ENCODE results near the gene CBR4.
"Not testable (repeated sequence)": the region's sequence is repeated elsewhere in the genome, so short reads cannot be mapped to it uniquely, and the experiment has no call there.

Gene CBR4

DNA sequence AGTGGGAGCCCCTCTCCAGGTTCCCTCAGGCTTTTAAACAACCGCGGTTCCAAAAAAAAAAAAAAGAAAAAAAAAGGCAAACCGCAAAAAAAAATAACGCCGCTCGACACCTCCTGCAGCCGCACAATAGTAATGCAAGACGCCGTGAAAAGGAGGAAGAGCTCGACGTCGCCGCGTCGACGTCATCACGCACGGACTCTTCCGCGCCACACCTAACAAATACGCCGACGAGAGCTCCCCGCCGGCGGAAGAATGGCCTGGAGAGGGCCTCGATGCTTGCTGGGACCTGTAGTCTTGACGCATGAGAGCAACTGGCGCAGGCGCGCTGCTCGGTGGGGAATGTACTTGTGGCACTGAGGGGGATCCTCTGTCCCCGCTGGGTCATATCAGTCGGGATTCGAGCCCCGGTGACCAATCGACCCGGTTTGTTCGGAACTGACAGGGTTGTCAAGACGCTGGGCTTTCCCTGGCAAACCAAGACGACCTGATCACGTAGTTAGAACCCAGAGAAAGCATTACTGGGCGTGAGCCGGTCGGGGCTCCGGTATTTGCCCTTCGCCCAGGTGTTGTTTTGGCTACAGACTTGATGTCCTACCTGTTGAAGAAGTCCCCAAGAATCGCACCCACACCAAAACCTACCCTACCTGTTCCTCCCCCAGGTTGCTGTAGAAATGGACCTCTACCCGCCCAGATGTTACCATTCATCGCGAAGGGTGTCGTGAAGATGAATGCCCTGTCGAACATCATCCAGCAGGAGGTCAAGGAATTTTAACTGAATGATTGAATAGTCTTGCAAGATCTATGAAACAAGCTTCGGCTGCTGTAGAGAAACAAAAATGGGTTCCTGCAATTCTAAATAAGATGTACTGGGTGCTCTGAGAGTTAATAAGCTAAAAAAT lies at the start of gene CBR4:
Gene CBR4, minus strand, starts transcription at position 131 of the 899 bp plus-strand sequence. CDS start 166 bp downstream, outside the sequence.
- DNase-seq, result peak; percentile 98

DNA sequence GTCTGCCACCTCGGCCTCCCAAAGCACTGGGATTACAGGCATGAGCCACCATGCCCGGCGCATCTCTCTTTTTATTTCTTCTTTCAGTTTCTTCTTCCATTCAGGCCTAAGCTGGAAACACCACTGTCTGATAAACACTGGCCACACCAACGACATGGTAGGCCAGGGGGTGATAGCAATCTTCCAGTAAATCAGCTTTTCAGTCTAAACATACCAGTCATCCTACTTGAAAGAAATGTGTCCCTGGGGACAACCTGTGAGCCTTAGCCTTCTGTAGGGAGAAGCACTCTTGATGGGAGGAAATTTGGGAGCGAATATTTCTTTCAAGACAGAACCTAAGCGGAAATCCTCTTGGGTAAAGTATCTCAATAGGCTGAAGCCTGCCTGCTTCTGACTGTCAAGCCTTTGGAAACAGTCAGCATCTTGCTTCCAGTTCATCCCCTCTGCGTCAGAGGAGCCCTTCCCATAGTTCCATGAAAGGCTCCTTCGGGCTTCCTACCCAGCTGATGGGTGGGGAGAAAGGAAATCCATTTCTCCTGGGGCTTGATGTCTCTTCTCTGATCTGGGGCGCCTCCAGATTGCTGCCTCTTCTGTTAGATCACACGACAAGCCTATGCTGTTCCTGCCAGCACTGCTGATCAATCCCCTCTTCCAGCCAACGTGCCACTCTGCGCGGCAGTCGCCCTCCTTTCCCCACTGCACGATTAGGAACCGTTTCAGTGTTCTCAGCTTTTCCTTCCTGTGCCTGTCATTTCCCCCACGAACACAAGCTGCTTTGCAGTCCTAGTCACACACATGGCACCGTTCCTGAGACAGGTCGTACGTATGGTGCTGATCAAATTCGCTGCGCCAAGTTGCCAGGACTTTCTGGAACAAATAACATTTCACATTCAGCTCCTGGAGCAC lies 49.5 kb upstream of the CBR4 start:
- no peak for DNase-seq

DNA sequence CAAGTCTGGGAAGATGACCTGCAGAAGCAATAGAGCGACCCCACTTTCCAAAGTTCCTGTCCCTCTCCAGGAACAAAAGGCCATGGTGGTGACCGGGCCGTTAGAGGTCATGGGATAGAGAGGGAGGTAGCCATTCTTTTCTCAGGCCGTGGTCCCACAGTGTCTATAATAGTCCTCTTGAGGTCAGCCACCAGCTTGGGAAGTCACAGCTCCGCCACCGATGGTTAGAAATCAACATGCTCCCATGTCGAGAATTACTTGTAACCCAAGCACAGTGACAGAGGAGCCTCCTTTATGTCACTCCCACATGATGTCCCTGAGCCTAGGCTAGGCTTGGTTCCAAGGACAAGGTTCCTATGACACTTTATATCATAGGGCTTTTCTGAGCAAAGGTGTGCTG lies 48.3 kb upstream of the CBR4 start:
- no peak for DNase-seq

DNA sequence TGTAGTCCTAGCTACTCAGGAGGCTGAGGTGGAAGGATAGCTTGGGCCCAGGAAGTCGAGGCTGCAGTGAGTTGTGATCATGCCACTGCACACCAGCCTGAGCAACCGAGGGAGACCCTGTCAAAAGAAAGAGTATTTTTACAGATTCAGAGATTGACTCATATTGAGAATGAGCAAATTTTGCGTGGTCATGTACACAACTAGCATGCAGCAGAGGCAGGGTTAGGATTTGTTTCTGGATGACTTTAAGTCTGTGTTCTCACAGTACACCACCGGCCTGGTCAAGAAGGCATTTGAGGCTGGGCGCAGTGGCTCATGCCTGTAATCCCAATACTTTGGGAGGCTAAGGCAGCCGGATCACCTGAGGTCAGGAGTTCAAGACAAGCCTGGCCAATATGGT lies 44.8 kb upstream of the CBR4 start:
- no peak for DNase-seq

DNA sequence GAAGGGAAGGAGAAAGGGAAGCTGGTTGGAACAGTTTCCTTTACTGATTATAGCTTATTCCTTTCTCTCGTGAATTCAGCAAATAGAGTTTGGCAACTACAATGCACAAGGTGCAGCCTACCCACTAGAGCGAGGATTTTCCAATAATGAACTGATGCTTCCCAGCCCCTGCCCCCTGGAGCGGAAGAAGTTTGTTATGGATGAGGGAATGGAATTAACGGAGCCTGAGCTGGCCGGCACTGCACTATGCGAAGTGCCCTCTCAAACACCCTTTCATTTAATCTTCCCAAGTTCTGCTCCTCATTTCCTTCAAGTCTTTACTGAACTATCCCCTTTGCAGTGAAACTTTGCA lies 42.5 kb upstream of the CBR4 start:
- no peak for DNase-seq

DNA sequence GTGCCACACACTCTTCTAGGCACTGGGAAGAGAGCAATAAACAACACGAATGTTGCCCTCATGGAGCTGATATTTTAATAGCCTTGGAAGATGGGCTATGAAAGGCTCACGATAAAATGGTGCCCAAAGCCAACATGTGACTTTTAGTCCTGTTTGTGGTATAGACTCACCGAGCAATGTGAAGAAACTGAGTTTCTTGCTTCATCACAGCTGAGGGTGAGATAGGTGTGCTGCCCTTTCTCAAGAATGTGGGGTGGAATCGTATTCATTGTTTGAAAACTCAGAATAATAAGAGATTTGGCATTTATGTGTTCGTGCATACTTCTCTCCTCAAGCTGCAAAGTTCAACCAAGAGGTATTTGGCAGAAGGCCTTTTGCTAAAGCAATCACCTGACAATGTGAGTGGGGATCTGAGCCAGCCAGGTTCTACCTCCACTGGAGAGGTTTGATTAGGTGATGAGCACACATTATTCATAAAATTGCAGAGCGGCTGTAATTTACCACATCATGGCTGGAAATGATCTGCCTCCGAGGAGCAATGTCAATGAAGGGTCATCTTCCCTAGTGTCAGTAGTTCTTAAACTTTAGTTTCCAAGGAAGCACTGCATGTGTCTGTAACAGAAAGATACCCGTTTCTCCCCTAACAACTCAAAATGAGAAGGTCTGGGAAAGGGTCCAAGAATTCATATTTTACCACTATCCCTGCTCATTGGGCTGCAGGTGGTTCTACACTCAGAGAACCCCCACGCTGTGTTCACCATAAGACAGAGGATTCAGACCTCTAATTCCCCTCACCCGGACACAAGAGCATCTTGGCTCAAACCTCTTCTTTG lies 41.9 kb upstream of the CBR4 start:
- DNase-seq, result no peak

DNA sequence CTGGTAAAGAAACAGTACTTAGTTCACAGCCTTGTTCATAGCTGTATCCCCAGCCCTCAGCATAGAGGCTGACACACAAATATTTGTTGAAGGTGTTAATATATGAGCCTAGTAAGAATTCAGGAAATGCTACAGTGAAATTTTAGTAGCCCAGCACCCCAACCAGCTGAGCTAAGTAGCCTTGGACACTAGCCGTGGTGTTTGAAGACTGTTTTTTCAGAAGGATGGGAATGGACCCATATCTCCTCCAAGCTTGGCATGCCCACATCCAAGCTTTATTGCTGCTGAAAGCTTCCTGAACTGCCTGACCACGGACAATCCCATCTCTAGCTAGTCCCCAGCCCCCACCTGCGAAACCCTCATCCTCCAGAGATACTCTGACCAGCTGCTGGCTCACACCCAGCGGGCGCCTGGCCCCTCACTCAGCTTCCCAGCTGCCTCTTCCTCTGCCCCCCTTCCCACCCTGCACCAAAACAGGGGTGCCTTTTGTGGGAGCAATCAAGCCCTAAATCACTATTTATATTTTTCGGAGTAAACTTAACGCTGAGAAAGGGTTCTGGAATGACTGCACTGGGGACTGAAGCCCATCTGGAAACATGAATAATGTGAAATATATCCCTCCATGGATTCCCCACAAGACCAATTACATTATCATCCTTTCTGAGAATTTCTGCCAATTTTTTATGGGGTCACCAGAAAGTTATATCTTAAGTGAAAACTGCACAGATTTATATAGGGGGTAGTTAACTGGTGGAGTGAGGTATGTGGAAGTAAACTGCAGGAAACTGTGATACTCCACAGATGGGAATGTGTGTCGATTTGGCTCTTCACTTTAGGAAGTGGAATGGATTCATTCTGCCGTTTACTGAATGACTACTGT lies 41.1 kb upstream of the CBR4 start:
- DNase-seq, result no peak

DNA sequence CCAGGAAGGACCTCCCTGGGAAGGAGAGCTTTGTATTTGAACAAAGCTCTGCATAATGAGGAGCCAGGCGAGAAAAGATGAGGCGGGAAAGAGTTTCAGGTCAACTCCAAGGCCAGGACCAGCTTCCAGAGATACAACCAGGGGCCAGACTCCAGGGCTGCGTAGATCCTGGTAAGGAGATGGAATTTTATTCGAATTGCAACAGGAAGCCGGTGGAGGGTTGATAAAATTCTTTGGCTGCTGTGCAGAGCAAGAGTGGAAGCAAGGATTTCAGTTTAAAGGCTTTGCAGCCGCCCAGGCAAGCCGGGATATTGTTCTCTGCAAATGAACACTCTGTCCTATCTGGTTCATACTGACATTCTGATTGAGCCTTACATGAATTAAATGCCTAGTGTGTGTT lies 40.2 kb upstream of the CBR4 start:
- DNase-seq, result no peak

DNA sequence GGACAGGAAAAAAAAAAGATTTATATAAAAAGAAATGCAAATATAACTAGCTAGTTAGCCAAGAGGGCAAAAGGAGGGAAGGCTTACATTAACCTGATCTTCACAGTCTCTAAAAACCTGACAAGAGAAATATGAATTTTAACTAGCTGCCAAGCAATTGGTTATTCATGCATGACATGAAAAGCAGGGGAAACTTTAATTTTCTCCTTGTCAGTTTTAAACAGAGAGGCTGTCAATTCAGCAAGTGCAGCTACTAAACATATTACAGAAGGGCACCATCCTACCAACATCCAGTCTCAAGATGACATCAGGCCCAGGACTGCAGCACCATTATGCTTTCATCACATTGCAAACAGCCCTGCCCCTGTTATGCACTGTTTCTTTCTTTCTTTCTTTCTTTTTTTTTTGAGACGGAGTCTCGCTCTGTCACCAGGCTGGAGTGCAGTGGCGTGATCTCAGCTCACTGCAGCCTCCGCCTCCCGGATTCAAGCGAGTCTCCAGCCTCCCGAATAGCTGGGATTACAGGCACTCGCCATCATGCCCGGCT lies 38.9 kb upstream of the CBR4 start:
- DNase-seq, result no peak

DNA sequence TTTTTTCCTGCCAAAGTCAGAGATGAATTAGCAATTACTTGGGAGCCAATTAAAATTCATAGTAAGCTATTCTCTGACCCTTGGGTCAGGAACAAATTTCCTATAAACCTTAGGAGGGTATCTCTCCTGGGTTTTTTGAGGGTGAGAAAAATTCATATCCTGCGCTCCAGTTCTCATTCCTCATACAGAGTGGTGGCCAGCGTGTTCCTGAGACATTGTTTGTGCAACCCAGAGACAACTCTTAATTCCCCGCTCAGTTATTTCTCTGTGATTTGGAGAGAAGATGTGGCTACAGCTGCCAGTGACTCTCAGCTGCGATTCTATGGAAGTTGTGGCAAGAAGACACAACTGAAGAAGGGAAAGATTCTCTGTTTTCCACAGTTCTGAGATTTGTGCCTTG lies 37.9 kb upstream of the CBR4 start:
- DNase-seq, result no peak

DNA sequence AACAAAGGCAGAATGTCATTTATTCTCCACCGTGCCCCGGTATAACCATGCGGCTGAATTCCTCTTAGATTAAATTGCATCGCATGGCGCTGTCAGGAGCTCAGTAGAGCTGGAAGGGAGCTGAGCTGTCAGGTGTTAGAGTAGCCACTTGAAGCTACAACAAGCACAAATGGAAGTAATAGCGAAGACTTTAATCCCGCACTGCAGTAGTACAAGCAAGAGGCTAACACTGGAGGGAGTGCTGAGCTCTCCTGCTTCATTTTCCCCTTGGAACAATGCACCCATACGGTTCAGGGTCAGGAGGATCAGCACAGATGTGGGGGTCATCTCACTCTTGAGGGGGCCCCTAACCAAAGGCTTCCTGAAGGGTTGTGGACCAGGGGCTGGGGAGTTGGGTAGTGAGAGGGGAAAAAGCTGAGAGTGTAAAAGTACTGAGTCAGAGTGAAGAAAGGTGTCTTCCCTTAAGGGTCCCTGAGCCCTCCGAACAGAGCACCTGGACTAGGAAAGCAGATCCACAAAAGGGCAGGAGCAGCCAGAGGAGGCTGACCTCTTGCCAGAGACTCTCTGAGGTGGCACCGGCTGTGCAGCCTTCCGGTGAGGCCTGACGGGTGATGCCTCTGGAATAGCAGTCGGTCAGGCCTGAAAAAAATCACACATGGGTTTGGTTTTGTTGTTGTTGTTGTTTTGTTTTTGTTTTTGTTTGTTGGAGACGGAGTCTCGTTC lies 36.0 kb upstream of the CBR4 start:
- no peak for DNase-seq

DNA sequence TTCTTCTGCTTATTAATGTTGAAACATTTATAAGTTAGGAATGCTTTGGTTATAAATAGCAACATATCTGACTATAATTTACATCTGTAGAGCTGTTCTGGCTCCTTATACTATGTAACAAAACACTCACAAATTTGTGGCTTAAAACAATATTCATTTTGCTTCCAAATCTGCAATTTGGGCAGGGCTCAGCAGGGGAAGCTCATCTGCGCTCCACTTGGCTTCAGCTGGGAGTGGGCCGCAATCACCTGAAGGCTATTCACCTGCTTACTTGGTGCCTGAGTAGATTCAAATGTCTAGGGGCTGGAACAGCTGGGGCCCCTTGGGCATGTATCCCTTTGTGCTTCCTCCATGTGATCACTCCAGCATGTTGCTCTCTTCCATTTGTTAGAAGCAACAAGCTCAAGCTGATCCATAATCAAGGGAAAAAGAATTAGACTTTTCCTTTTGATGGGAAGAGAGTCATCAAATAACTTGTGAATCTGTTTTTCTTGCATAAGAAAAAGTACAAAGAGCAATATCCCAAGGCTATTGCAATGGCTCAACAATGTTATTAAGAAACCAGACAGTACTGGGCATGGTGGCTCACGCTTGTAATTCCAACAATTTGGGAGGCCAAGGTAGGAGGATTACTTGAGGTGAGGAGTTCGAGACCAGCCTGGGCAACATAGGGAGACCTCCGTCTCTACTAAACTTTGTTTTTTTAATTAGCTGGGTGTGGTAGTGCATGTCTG lies 34.8 kb upstream of the CBR4 start:
- no peak for DNase-seq

DNA sequence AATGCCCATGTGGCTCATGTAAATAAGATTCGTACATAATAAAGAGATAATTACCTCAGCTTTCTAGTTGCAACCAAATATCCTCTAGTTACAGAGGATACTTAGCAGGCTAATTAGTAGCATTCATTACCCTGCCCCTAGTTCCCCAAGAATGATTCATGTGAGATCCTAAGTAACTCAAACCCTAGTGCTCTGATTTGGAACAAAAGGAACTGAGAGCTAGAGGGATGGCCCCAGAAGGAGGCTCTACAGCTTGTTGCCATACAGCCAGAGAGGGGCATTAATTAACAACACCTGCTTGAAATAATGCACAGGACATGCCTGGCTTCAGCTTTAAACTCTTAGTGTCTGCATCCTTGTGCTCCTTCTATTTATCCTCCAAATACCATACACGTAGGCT lies 32.6 kb upstream of the CBR4 start:
- no peak for DNase-seq

DNA sequence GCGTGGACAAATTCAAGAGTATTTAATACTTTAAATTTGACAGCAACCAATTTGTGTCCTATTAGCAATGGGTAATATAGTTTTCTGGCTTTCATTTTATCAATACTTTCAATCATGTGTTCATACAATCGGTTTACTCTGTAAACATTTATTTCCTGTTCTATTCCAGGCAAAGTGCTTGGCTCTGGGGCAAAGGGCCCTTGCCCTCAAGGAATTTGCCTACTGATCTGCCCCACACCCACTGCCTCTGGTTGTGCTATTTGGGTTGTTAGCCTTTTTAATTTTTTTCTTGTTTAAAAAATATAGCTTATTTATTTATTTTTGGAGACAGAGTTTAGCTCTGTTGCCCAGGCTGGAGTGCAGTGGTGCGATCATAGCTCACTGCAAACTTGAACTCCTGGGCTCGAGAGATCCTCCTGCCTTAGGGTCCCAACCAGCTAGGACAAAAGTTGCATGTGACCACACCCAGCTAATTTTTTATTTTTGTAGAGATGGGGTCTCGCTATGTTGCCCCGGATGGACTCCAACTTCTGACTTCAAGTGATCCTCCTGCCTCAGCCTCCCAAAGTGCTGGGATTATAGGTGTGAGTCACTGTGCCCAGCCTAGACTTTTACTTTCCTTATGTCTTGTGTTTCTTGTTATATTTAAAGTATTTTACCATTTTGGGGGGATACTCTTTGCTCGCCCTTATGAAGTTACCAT lies 30.7 kb upstream of the CBR4 start:
- no peak for DNase-seq

DNA sequence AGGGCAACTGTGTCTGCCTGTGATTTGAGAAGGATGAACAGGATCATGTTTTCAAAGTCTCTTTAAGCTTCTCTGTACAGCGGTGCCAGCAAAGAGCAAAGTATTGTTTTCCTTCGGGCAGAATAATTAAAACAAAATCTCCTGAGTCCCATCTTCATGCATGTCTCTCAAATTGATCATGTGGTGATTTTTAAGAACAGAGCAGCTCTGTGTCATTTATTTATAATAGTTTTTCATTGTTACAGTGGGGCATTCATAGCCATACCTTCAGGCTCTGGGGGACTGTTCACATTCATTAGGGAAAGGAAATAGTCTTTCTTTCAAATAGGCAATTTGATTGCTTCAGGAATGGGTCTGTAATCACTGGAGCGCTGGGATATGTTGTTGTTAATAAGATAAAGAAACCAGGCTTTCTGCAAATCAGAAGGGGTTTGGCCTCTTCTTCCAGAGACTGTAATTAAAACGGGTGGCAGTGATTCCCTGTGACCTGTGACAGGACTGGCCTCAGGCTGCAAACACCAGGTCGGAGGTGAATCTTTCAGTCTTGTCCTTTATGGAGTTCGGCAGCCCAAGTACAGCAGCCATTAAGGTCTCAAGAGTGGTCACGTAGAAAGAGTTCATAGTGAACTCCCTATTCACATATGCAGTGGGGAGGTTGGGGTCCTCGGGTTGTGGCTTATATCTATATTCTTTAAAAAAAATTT lies 29.3 kb upstream of the CBR4 start:
- DNase-seq, result no peak

DNA sequence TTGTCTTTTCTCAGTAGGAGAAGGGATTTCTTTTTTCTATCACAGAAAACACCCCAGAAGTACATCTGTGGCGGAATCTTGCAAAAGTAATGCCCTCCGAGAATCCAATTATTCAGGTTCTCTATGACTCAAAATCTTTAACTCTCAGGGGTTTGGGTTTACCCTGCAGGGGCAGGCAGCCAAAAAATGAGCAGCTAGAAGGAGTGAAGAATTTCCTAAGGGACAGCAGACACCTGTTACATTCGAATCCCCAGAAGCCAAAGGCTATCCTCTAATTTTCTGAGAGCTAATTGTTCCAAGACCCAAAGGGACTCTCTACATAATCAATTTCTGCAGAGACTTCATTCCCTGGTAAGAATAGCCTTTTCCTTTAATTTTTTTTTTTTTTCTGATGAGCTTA lies 27.5 kb upstream of the CBR4 start:
- no peak for DNase-seq

DNA sequence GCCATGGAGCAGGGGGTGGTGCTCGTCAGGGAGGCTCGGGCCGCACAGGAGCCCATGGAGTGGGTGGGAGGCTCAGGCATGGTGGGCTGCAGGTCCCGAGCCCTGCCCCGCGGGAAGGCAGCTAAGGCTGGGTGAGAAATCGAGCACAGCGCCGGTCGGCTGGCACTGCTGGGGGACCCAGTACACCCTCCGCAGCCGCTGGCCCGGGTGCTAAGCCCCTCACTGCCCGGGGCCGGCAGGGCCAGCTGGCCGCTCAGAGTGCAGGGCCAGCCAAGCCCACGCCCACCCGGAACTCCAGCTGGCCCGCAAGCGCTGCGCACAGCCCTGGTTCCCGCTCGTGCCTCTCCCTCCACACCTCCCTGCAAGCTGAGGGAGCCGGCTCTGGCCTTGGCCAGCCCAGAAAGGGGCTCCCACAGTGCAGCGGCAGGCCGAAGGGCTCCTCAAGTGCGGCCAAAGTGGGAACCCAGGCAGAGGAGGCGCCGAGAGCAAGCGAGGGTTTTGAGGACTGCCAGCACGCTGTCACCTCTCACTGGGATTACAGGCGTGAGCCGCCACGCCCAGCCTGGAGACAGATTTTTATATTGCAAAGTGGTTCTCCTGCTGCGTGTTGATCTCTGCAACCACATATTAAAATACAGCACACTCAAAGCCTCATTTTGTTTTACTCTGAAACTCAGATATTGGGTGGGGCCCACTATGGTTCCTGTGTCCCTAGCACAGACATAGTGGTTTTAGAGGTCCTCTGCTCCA lies 26.0 kb upstream of the CBR4 start:
- not testable (repeated sequence) for DNase-seq

DNA sequence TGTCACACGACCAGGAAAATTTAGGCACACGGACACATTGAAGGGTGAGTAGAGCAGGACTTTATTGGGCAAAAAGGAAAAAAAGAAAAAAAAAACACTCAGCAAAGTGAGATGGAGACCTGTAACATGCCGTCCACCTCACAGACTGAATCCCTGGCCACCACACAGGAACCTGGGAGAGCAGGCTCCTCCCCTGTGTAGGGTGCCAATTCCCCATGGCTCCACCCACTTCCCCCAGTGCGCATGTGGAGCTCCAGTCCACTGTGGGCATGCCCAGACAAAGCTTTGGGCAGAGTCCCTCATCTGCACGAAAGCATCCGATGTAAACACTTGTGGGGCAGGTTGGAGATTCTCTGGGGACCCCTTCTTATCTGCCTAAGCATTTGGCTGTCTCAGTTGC lies 23.6 kb upstream of the CBR4 start:
- no peak for DNase-seq

Measured in CD4-positive, alpha-beta T cell treated with Interferon gamma for 1 hour (primary cell).